HuH-7.5 (cell line): ENCODE results near the gene HPD.
"Not testable (repeated sequence)": the region's sequence is repeated elsewhere in the genome, so short reads cannot be mapped to it uniquely, and the experiment has no call there.

Experiments
- DNase-seq: peaks from one replicate; pipeline ENCODE4 v3.0.0; 2011; ENCODE audit warnings: low spot score

The HPD gene

GRCh38 chr12:121861636-121862254 is 3.1 kb upstream of the HPD start:
- no peak for DNase-seq

DNA sequence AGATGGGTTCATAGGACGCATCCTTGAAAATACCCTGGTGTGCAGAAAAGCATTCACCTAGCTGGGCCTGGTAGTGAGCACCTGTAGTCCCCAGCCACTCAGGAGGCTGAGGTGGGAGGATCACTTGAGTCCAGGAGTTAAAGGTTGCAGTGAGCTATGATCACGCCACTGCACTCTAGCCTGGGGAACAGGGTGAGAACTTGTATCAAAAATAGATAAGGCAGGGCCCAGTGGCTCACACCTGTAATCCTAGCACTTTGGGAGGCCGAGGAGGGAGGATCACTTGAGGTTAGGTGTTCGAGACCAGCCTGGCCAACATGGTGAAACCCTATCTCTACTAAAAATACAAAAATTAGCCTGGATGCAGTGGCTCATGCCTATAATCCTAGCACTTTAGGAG is 2.0 kb upstream of the HPD start:
- not testable (repeated sequence) for DNase-seq

DNA sequence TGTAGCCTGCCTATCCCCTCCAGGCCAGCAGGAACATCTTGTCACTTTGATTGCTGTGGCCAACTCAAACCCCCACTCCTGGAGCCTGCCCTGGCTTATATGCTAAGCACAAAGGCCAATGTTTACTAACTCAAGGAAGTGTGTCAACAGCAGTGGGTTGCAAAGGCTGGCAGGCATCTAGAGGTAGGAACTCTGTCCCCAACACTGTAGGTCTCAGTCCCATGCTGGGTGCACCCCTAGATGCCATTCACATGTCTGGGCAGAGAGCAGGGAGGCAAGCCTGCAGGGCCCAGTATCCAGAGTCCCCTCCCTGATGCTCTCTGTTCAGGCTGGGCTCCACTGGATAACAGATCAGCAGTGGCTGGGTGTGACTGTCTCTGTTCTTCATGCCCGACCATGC is 1.6 kb upstream of the HPD start:
- DNase-seq, result no peak

DNA sequence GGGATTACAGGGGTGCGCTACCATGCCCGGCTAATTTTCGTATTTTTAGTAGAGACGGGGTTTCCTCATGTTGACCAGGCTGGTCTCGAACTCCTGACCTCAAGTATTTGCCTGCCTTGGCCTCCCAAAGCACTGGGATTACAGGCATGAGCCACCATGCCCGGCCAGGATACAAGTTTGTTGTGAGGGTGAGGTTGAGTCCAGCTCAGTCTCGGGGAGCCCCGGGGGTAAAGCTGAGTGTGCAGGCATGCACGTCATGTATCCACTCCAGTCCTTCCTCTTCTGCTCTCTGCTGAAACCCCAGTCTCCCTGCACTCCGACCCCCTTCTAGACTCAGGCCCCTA is 369 bp downstream of the HPD start:
- DNase-seq, result no peak

- no peak for DNase-seq
Measured at GRCh38 chr12:121857322-121858246, 1.1 kb downstream of the HPD start.

DNA sequence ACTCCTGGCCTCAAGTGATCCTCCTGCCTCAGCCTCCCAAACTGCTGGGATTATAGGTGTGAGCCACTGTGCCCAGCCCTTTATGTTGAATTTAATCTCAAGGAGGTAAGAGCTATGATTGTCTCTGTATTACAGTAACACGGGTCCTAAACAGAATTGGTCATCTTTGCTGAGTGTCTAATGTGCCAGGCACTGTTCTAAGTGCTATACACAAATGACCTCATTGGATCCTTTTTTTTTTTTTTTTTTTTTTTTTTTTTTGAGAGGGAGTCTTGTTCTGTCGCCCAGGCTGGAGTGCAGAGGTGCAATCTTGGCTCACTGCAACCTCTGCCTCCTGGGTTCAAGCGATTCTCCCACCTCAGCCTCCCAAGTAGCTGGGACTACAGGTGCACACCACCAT is 6.3 kb downstream of the HPD start:
- DNase-seq, result not testable (repeated sequence)

DNA sequence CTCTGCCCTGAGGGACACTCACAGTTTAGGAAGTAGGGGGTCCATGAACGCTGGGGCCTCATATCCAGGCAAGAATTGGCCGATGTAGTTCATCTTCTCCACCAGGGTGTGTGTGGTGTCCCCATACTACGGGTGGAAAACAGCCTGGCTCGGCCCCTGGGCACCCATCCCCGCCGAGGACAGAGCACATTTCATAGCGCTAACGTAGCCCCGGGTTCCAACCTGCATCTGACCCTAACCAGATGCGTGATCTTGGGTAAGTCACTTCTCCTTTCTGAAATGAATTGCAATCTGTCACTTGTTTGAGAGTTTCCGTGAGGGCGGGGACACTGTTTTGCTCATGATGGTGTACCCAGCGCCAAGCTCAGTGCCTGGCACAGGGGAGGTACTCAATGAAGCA is 9.0 kb downstream of the HPD start:
- DNase-seq, result no peak

- no peak for DNase-seq
Measured at GRCh38 chr12:121849211-121849610, 9.4 kb downstream of the HPD start.

DNA sequence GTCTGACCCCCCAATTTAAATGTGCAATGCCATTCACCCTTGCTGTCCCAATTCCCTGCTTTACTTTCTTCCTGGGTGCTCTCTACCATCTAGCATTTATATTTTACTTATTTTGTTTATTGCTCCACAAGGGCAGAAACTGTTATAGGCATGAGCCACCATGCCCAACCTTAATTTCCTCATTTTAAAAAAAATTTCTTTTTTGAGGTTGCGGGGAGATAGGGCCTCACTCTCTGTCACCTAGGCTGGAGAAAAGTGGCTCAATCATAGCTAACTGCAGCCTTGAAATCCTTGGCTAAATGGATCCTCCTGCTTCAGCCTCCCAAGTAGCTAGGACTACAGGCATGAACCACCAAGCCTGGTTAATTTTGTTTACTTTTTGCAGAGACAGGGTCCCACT is 13.0 kb downstream of the HPD start:
- DNase-seq, result no peak

DNA sequence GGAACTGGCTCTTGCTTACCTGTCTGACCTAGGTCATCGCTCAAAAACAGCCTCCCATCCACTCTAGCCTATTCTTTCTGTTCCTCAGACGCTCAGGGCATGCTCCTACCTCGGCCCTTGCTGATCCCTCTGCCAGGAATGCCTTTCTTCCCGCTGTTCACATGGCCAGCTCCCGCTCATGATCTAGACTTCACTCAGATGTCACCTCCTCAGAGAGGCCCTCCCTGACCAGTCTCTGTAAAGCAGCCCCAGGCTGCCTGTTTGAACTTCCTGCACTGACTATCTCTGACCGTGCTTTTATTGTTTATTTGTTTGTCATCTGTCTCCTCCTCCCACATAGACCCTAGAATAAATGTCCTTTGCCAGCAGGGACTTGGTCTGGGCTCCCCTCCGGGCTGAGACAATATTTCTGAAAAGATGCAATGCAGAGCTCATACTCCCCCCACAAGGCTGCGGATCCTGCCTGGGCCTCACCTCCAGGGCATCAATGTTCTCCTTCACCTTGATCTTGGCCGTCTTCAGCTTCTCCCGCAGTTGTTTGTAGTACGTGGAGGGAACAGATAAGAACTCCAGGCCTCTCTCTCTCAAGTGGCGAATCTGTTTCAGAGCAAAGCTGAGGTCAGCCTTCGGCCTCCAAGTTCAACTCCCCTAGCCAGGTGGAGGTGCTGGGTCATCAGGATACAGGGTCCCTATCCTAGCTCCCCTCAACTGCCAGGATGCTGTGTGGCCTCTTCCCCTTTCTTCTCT is 15.2 kb downstream of the HPD start:
- DNase-seq, result no peak

GRCh38 chr12:121839993-121840761 is 18.5 kb downstream of the HPD start:
- DNase-seq, result no peak

DNA sequence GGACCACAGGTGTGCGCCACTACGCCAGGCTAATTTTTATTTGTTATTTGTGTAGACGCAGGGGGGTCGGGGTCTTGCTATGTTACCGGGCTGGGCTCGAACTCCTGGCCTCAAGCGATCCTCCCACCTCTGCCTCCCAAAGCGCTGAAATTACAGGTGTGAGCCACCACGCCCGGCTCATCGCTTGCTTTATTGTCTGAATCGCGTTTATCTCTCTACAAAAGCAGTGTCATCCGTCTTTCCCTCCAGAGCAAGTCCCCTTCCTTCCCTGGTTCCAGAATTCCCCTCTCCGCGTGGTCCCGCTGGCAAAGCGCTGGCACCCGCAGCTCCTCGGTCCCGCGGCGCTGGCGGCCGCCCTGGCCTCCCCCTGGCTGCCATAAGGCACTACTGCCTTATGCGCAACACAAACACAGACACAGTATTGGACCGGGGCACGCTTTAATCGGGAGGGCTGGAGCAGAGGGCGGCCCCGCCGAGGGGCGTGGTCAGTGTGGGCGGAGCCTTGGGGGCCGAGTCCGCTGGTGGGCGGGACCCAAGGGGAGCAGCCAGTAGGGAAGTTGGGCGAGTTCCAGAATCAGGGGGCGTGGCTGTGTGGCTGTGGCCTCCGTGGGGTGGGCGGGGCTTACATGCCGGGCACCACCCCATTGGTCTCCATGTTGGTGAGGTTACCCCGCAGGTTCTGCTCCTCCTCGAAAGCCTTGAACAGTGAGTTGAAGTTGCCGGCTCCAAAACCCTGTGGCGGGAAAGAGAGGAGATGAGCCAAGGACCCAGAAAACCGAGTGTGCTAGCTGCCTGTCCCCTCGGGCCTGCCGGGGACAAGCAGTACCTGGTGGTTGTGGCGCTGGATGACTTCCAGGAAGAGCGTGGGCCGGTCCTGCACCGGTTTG is 19.3 kb downstream of the HPD start:
- DNase-seq, result peak; percentile 46

DNA sequence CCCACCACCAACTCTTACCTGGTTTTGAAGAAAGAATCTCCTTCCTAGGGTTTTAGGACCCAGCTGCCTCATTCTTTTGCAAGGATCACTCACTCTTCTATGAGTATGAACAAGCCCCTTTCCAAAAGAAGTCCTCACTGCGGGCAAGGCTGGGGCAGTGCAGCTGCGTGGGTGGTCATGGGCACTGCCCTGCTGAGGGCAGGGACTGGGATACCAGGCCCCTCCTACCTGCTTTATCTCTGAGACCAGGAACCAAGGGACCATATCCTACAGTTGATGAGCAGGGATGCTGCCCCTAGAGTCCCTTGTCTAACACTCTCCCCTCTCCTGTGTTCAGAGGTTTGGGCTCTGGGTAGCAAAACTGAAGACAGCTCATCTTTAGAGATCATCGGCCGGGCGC is 20.5 kb downstream of the HPD start:
- no peak for DNase-seq

- no peak for DNase-seq
Measured at GRCh38 chr12:121837680-121838079, 21.0 kb downstream of the HPD start.

GRCh38 chr12:121831571-121832245 is 27.0 kb downstream of the HPD start:
- no peak for DNase-seq

GRCh38 chr12:121830588-121831265 is 27.9 kb downstream of the HPD start:
- DNase-seq, result no peak

DNA sequence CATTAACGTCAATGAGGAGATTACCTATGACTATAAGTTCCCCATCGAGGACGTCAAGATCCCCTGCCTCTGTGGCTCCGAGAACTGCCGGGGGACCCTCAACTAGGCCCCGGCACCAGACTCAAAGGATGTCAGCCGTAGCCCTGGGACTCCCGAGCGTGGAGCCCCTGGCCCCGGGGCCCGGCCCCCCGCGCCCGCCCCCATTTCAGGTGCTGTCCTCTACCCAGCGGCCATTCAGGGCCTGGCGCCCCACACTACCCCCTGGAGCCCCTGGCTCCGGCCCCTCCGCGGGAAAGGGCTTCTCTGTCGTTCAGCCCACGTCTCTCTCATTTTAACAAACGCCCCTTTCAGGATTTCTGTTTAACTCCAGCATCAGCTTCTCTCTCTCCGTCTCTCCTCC is 28.5 kb downstream of the HPD start:
- no peak for DNase-seq

GRCh38 chr12:121829250-121829918 is 29.3 kb downstream of the HPD start:
- no peak for DNase-seq

GRCh38 chr12:121828826-121829225 is 29.8 kb downstream of the HPD start:
- DNase-seq, result no peak
